ENCODE data around the gene SLC26A5. TPM values are rescaled to one million over a fixed set of nuclear protein-coding genes. Genes with fewer than 3 reads are reported as not detected.
A peak's percentile ranks its signal among the peaks of the same experiment; 100 is the strongest.

Gene SLC26A5
- total and polyA plus RNA-seq, 5 experiments from 2014 or later, result not detected

DNA sequence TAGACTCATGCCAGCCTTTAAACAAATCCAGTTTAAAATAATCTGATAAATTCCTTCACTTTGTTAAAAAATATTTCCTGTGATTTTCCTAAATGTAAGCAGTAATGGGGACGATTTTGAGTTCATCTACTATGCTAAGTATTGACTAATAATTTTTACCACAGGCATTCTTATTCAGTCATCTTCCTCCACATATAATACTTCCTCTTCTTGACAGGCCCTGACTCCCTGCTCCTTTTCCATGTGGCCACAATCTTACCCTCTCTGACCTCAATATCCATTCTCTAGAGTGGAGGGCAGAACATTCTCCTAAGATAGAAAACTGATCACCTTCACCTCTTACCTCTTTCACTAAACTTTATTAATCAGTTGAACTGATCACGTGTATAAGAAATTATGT is 109.2 kb downstream of the SLC26A5 start:
- H3K4me1 Mint-ChIP-seq, result peaks cover 16 to 35% (median 25%) of the 10 kb centered on the region in 4 donors
- no peak for ATAC-seq
- H3K27ac Mint-ChIP-seq, result no peak overlapping the region
- POLR2A ChIA-PET, result no interaction called here
- no peak for DNase-seq
- no peaks in the 10 kb centered on the region for H3K27me3 Mint-ChIP-seq
- H3K9me3 Mint-ChIP-seq, result no peaks in the 10 kb centered on the region
- H3K4me3 Mint-ChIP-seq, result no peak overlapping the region
- peaks cover 6 to 78% (median 26%) of the 10 kb centered on the region in 3 donors for H3K36me3 Mint-ChIP-seq

DNA sequence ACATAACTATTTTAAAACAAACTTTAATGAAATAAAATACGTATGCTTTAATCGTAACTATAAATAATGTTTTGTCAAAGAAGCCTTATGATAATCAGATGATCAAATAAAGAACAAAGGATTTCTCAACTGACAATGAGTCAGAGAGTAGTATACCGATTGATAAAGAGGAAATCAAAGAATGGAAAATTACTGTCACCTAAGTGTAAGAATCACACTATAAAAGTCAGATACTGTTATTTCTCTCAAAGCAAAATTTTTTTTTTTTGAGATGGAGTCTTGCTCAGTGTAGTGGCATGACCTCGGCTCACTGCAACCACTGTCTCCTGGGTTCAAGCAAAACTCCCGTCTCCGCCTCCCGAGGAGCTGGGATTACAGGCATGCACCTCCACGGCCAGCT is 120.3 kb downstream of the SLC26A5 start:
- peaks cover 0 to 72% (median 10%) of the 10 kb centered on the region in 3 donors for H3K36me3 Mint-ChIP-seq
- H3K9me3 Mint-ChIP-seq, result no peaks in the 10 kb centered on the region
- POLR2A ChIA-PET, result no interaction called here
- no peak for DNase-seq
- H3K27ac Mint-ChIP-seq, result peak overlapping the region in 9 of 10 donors; percentile 6 to 72 (median 23)
- H3K4me1 Mint-ChIP-seq, result peaks cover 0 to 2% (median under 1%) of the 10 kb centered on the region in 4 donors
- H3K27me3 Mint-ChIP-seq, result no peaks in the 10 kb centered on the region
- peak in 1 of 2 donors; percentile 23 for ATAC-seq
- H3K4me3 Mint-ChIP-seq, result no peak overlapping the region

Other genes with a start within 250 kb of the SLC26A5 start
- gene PMPCB, start 148.8 kb downstream of the SLC26A5 start, total RNA-seq, result 10 to 100 TPM; 80.0 to 89.0 TPM
- 10 to 100 TPM; 75.0 to 80.6 (median 75.5) TPM for gene PMPCB, start 148.8 kb downstream of the SLC26A5 start, polyA plus RNA-seq
- 10 to 100 TPM; 42.7 to 43.2 TPM for gene DNAJC2, start 101.4 kb downstream of the SLC26A5 start, total RNA-seq
- gene DNAJC2, start 101.4 kb downstream of the SLC26A5 start, polyA plus RNA-seq, result 10 to 100 TPM; 14.8 to 28.0 (median 21.8) TPM
- 10 to 100 TPM; 68.8 to 73.5 TPM for gene PSMC2, start 98.6 kb downstream of the SLC26A5 start, total RNA-seq
- gene PSMC2, start 98.6 kb downstream of the SLC26A5 start, polyA plus RNA-seq, result 10 to 100 TPM; 90.3 to 95.5 (median 94.2) TPM

All from naive thymus-derived CD8-positive, alpha-beta T cell (primary cell).